Measurements from ENCODE around the gene PRRT1. TPM values are rescaled to one million over a fixed set of nuclear protein-coding genes. Genes with fewer than 3 reads are reported as not detected.

The PRRT1 gene
- polyA plus RNA-seq, 1 donor (not counting 4 experiments of a cell fraction or from before 2014, with no cell fraction given), result 0.09 TPM

GRCh38 chr6:32115623-32116022 is 36.1 kb downstream of the PRRT1 start:
- dilution Hi-C loops (cut with MboI; ENCODE audit: extremely low pct_ligation_motif_present, low sequenced_read_pairs), result no loop called here
- Histone ChIP-seq H3K9ac (ENCODE audit: control insufficient read depth, extremely low read depth, insufficient read depth, low read length) (no peak overlapping the region), H3K79me2 (ENCODE audit: control insufficient read depth, insufficient read depth, low read length) (no peaks in the 10 kb centered on the region), H3K9me1 (ENCODE audit: control insufficient read depth, extremely low read depth, insufficient read depth, low read length) (no peaks in the 10 kb centered on the region), H3K27ac (ENCODE audit: control insufficient read depth, insufficient read depth, low read length) (no peak overlapping the region), H3K27me3 (ENCODE audit: control insufficient read depth, extremely low read depth, insufficient read depth, low read length) (no peaks in the 10 kb centered on the region), H3K4me1 (ENCODE audit: control insufficient read depth, extremely low read depth, insufficient read depth, low read length) (peaks cover 17% of the 10 kb centered on the region), H3K9me3 (ENCODE audit: control insufficient read depth, low read depth, low read length) (no peaks in the 10 kb centered on the region), H3K4me3 (ENCODE audit: control insufficient read depth in 2 of 3, extremely low read depth in 1 of 3, insufficient read depth in 2 of 3, low read depth in 1 of 3, low read length in 3 of 3) (no peak overlapping the region), H3K36me3 (ENCODE audit: control insufficient read depth in 2 of 2, extremely low read depth in 1 of 2, insufficient read depth in 2 of 2, low read length in 2 of 2) (peaks cover 21 to 27% of the 10 kb centered on the region in 2 experiments), H3K4me2 (ENCODE audit: control insufficient read depth, extremely low read depth, insufficient read depth, low read depth, low read length) (no peak overlapping the region), H2AFZ (ENCODE audit: control insufficient read depth, low read length) (no peak overlapping the region), H4K20me1 (ENCODE audit: control insufficient read depth, extremely low read depth, insufficient read depth, low read length) (no peaks in the 10 kb centered on the region)
- TF ChIP-seq CTCF (optimal IDR thresholded peaks at IDR 0.05 in 1 of 3, IDR thresholded peaks at IDR 0.05 in 1 of 3, conservative IDR thresholded peaks at IDR 0.05 in 1 of 3; ENCODE audit: extremely low read depth in 1 of 3, insufficient read depth in 2 of 3, low read length in 3 of 3), result no peak
- TF ChIP-seq EZH2 (IDR thresholded peaks at IDR 0.05; ENCODE audit: low read length), result no peak
- no peak for DNase-seq (ENCODE audit: low read depth, low spot score)
- FAIRE-seq, result no peak

DNA sequence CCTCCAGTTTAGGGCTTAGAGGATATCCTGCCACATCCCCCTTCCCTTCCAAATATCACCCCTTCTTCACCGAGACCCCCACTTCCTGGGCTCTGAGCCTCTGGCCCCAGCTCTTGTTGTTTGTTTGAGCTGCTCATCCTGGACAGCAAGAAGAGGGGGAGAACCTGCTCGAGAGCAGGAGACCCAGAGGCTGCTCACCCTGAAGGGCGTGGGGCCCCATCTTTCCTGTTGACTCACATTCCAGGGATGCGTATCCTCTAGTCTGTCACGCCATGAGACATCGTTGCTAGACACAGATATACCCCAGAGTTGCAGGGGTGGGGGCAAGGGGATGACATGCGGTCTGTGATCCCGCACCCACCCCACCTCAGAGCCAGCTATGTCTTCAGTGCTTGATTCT is 36.9 kb downstream of the PRRT1 start:
- Histone ChIP-seq H3K4me3 (ENCODE audit: control insufficient read depth in 2 of 3, extremely low read depth in 1 of 3, insufficient read depth in 2 of 3, low read depth in 1 of 3, low read length in 3 of 3) (no peak overlapping the region), H2AFZ (ENCODE audit: control insufficient read depth, low read length) (no peak overlapping the region), H3K9me3 (ENCODE audit: control insufficient read depth, low read depth, low read length) (no peaks in the 10 kb centered on the region), H3K9ac (ENCODE audit: control insufficient read depth, extremely low read depth, insufficient read depth, low read length) (no peak overlapping the region), H3K36me3 (ENCODE audit: control insufficient read depth in 2 of 2, extremely low read depth in 1 of 2, insufficient read depth in 2 of 2, low read length in 2 of 2) (peaks cover 21 to 26% of the 10 kb centered on the region in 2 experiments), H3K4me2 (ENCODE audit: control insufficient read depth, extremely low read depth, insufficient read depth, low read depth, low read length) (peak overlapping the region; percentile 40), H3K4me1 (ENCODE audit: control insufficient read depth, extremely low read depth, insufficient read depth, low read length) (peaks cover 17% of the 10 kb centered on the region), H4K20me1 (ENCODE audit: control insufficient read depth, extremely low read depth, insufficient read depth, low read length) (no peaks in the 10 kb centered on the region), H3K79me2 (ENCODE audit: control insufficient read depth, insufficient read depth, low read length) (no peaks in the 10 kb centered on the region), H3K27ac (ENCODE audit: control insufficient read depth, insufficient read depth, low read length) (peak overlapping the region; percentile 55), H3K9me1 (ENCODE audit: control insufficient read depth, extremely low read depth, insufficient read depth, low read length) (no peaks in the 10 kb centered on the region), H3K27me3 (ENCODE audit: control insufficient read depth, extremely low read depth, insufficient read depth, low read length) (no peaks in the 10 kb centered on the region)
- FAIRE-seq (no peak), DNase-seq (ENCODE audit: low read depth, low spot score) (no peak)
- dilution Hi-C loops (cut with MboI; ENCODE audit: extremely low pct_ligation_motif_present, low sequenced_read_pairs), result no loop called here
- TF ChIP-seq CTCF (optimal IDR thresholded peaks at IDR 0.05 in 1 of 3, IDR thresholded peaks at IDR 0.05 in 1 of 3, conservative IDR thresholded peaks at IDR 0.05 in 1 of 3; ENCODE audit: extremely low read depth in 1 of 3, insufficient read depth in 2 of 3, low read length in 3 of 3), result no peak
- no peak for TF ChIP-seq EZH2 (IDR thresholded peaks at IDR 0.05; ENCODE audit: low read length)
